MM.1S (cell line): ENCODE results near the gene PAH.

Experiments used
- DNase-seq: peaks from one replicate; pipeline ENCODE4 v3.0.0-alpha.2; 2015
- H2AFZ ChIP-seq: fragments of 300-600 bp; sonication (generic); 2 replicates; pipeline ENCODE4 v1.6.0; 2016; ENCODE audit warnings: antibody characterized with exemption, low read length
- H3F3A ChIP-seq: fragments of 300-600 bp; sonication (generic); 2 replicates; pipeline ENCODE4 v1.6.1; 2016; ENCODE audit warnings: mild to moderate bottlenecking, antibody characterized with exemption, low read length, moderate library complexity, mixed read lengths; ENCODE audit not compliant: insufficient read depth
- H3K27ac ChIP-seq: fragments of 300-600 bp; sonication (generic); 2 replicates; pipeline ENCODE4 v1.5.1; 2016; ENCODE audit warnings: mild to moderate bottlenecking, low read length
- H3K27me3 ChIP-seq: fragments of 300-600 bp; sonication (generic); replicated peaks from 2 replicates; pipeline ENCODE4 v1.6.0; 2016; ENCODE audit warnings: low read length; ENCODE audit not compliant: insufficient read depth
- H3K36me3 ChIP-seq: fragments of 300-600 bp; sonication (generic); replicated peaks from 2 replicates; pipeline ENCODE4 v1.6.1; 2016; ENCODE audit warnings: mild to moderate bottlenecking, low read length, mixed read lengths; ENCODE audit not compliant: insufficient read depth
- H3K4me1 ChIP-seq: fragments of 300-600 bp; sonication (generic); 2 replicates; pipeline ENCODE4 v1.6.1; 2016; ENCODE audit warnings: low read length, mixed read lengths
- H3K4me2 ChIP-seq: fragments of 300-600 bp; sonication (generic); 2 replicates; pipeline ENCODE4 v1.6.0; 2016; ENCODE audit warnings: low read depth, low read length
- H3K4me3 ChIP-seq: fragments of 300-600 bp; sonication (generic); 2 replicates; pipeline ENCODE4 v1.5.1; 2016; ENCODE audit warnings: low read length, mixed read lengths
- H3K79me2 ChIP-seq: fragments of 300-600 bp; sonication (generic); 2 replicates; pipeline ENCODE4 v1.6.1; 2016; ENCODE audit warnings: mixed run types, low read length, mixed read lengths
- H3K9ac ChIP-seq: fragments of 300-600 bp; sonication (generic); 2 replicates; pipeline ENCODE4 v1.6.1; 2016; ENCODE audit warnings: low read length, mixed read lengths
- H3K9me2 ChIP-seq: fragments of 300-600 bp; sonication (generic); replicated peaks from 2 replicates; pipeline ENCODE4 v1.6.1; 2016; ENCODE audit warnings: mild to moderate bottlenecking, low read length, mixed read lengths; ENCODE audit not compliant: insufficient read depth
- H3K9me3 ChIP-seq: fragments of 300-600 bp; sonication (generic); replicated peaks from 2 replicates; pipeline ENCODE4 v1.6.1; 2016; ENCODE audit warnings: mild to moderate bottlenecking, low read length, mixed read lengths; ENCODE audit not compliant: insufficient read depth
- H4K20me1 ChIP-seq: fragments of 300-600 bp; sonication (generic); 2 replicates; pipeline ENCODE4 v1.6.1; 2016; ENCODE audit warnings: mild to moderate bottlenecking, low read length, moderate library complexity, mixed read lengths; ENCODE audit not compliant: insufficient read depth
- CTCF ChIP-seq: fragments of 300-600 bp; sonication (generic); IDR thresholded peaks from 2 replicates; pipeline ENCODE4 v1.5.1; 2016; ENCODE audit warnings: antibody characterized with exemption, low read length, mixed read lengths
- EZH2 ChIP-seq: fragments of 300-600 bp; sonication (generic); optimal IDR thresholded peaks from 2 replicates; pipeline ENCODE3; 2017; ENCODE audit warnings: low read depth, mild to moderate bottlenecking, antibody characterized with exemption, low read length, mixed read lengths
- EZH2phosphoT487 ChIP-seq: fragments of 300-600 bp; sonication (generic); IDR thresholded peaks from 2 replicates; pipeline ENCODE4 v1.6.1; 2018; ENCODE audit warnings: antibody characterized with exemption, low read length

Gene PAH

GRCh38 chr12:102865821-102866615 lies 51.0 kb downstream of the PAH start:
- H3K9ac ChIP-seq = no peak overlapping the region
- no peaks in the 10 kb centered on the region for H3F3A ChIP-seq
- no peak overlapping the region for H3K4me3 ChIP-seq
- no peaks in the 10 kb centered on the region for H3K36me3 ChIP-seq
- H3K4me2 ChIP-seq = no peak overlapping the region
- no peaks in the 10 kb centered on the region for H3K4me1 ChIP-seq
- TF ChIP-seq EZH2phosphoT487 (no peak), CTCF (no peak), EZH2 (no peak)
- H3K27ac ChIP-seq = no peak overlapping the region
- no peaks in the 10 kb centered on the region for H4K20me1 ChIP-seq
- H3K9me2 ChIP-seq = no peaks in the 10 kb centered on the region
- no peak for DNase-seq
- no peaks in the 10 kb centered on the region for H3K9me3 ChIP-seq
- H3K27me3 ChIP-seq = no peaks in the 10 kb centered on the region
- H2AFZ ChIP-seq = no peak overlapping the region
- H3K79me2 ChIP-seq = no peaks in the 10 kb centered on the region

DNA sequence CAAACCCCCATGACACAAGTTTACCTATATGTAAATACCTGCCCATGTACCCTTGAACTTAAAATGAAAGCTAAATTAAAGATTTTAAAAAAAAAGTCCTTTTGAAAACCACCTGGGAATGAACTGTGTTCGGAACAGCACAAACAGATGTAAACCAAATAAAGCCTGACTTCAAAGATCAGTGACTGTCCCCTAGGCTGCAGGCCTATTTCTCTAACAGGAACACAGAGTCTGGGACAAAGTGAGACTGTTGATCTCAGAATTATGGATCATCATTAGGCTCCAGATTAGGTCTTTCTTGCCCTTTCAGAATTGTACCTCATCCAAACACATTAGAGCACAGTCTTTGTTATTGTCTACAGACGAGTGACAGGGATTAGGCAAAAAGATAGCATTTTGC lies 54.6 kb downstream of the PAH start:
- H3K4me1 ChIP-seq = no peaks in the 10 kb centered on the region
- TF ChIP-seq EZH2phosphoT487 (no peak), CTCF (no peak), EZH2 (no peak)
- no peak overlapping the region for H3K9ac ChIP-seq
- no peaks in the 10 kb centered on the region for H3K9me2 ChIP-seq
- H3K36me3 ChIP-seq = no peaks in the 10 kb centered on the region
- H3K9me3 ChIP-seq = no peaks in the 10 kb centered on the region
- H3K4me3 ChIP-seq = no peak overlapping the region
- DNase-seq = no peak
- no peaks in the 10 kb centered on the region for H3F3A ChIP-seq
- H4K20me1 ChIP-seq = no peaks in the 10 kb centered on the region
- no peak overlapping the region for H3K27ac ChIP-seq
- no peaks in the 10 kb centered on the region for H3K79me2 ChIP-seq
- H3K27me3 ChIP-seq = no peaks in the 10 kb centered on the region
- no peak overlapping the region for H2AFZ ChIP-seq
- H3K4me2 ChIP-seq = no peak overlapping the region

- DNase-seq = no peak
- Histone ChIP-seq H3K9me3 (no peaks in the 10 kb centered on the region), H3K4me2 (no peak overlapping the region), H3K27ac (no peak overlapping the region), H3F3A (no peaks in the 10 kb centered on the region), H4K20me1 (no peaks in the 10 kb centered on the region), H3K9ac (no peak overlapping the region), H3K9me2 (no peaks in the 10 kb centered on the region), H3K36me3 (no peaks in the 10 kb centered on the region), H3K4me3 (no peak overlapping the region), H3K4me1 (no peaks in the 10 kb centered on the region), H3K79me2 (no peaks in the 10 kb centered on the region), H2AFZ (no peak overlapping the region), H3K27me3 (no peaks in the 10 kb centered on the region)
- no peak for TF ChIP-seq EZH2
- TF ChIP-seq CTCF = no peak
- TF ChIP-seq EZH2phosphoT487 = no peak
These were observed 65.8 kb downstream of the PAH start for GRCh38 chr12:102851246-102851645.
